Activated effector memory CD4-positive, alpha-beta T cell treated with Interleukin-2 at 50 U/mL for 16 hours (primary cell): ENCODE data around the gene BOLA1.
"Not testable (repeated sequence)": the region's sequence is repeated elsewhere in the genome, so short reads cannot be mapped to it uniquely, and the experiment has no call there.

ENCODE experiments used
- DNase-seq: peaks from one replicate; pipeline ENCODE4 v3.0.0-alpha.2; 2020

Gene BOLA1

DNA sequence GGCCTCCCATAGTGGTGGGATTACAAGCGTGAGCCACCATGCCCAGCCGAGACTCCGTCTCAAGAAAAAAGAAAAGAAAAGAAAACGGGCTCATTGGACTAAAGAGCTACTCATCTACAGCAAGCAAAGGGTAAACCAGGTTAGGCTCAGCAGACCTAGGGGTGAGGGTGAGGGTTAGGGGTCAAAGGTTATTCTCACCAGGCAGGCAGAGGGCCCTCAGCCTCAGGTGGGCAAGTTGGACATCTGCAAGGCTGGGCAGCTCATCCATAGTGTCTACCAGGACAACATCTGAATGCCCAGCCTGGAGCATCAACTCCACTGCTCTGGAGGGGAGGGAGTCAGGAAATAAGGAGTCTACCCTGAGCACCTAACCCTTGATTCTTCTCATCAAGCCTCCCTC is 33.8 kb downstream of the BOLA1 start:
- no peak for DNase-seq

DNA sequence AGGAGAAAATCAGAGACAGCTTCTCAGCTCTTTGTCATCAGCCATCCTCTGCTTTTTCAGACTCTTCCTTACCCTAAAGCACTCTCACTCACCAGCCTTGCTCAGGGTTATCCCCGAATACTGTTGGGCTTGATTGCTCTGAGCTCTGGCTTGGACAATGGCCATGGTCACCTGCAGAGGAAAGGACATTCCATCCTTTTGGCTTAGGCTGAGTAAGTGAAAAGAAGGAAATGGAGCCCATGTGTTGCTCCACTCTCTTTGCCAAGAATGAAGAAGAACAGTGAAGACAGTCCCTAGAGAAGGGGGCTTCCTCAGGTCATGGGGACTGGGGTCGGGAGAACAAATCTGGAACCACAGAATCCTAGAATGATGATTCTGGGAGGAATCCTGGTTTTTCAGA is 35.0 kb downstream of the BOLA1 start:
- no peak for DNase-seq

DNA sequence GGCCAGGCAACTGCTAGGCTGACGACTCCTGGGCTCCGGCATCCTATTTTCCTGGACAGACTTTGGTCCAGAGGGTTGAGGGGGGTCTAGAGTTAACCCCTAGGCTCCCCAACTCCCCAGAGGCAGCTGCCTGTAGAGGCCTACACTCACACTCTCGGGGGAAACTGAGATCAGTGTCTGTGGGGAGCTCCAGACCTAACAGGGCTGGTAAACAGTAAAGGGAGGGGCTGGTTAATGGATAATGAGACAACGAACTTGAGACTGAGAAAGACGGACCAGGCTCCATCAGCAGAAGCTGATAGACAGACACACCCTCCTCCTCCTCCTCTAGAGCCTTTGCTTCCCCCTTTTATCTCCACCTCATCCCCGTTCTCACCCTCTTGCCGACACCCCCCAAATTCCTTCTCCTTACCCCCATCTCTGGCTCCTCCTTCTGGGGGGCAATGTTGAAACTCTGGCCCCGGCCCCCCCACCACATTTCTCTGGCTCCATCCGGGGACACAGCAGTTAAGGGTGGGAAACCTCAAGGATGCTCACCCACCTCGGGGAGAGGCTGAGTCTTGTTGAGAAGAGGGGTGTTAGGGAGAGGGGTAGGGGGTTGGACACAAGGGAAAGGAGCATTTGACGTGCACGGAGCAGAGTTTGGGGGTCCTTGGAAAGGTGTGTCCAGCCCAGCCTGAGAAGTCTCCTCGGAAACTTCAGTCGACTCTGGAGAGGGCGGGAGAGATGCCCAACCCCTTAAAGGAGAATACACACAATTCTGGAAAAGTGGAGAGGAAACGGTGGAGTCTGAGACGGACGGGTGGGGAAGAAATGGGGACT is 37.0 kb downstream of the BOLA1 start, which contains the start of gene MTMR11:
MTMR11 (minus strand) TSS at position 710 of the 822 bp plus-strand sequence; CDS start at position 478, 232 bp downstream.
- no peak for DNase-seq

DNA sequence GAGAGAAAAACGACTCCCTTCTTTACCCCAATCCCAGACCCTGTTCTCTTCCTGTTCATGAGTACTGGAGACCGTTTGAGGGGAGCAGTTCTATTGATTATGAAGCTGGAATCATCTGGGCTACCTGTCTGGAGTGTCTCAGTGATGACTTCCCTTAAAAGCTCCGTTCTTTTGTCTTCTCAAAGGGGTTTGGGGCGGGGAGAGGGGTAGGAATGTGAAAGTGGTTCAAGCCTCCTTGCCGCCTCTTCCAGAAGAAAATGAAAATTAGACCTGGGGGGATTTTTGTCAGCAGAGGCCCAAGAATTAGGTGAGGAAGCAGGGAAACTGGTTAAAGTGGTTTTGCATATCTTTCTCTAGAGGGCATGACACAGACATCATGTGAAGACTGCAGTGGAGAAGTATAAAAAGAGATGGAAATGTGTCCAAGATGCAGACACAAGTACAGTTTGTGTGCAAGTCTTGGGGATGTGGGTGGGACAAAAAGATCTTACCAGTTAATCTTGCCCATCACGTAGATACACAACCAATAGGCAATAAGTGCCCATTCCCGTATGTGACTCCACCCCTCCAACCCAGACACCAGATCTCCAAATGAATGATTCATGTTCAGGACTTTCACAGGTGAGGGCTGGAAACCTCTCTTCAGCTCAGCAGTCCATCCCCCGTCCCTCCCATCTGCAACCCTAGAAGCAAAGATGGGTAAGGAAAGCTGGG is 37.8 kb downstream of the BOLA1 start:
- no peak for DNase-seq

DNA sequence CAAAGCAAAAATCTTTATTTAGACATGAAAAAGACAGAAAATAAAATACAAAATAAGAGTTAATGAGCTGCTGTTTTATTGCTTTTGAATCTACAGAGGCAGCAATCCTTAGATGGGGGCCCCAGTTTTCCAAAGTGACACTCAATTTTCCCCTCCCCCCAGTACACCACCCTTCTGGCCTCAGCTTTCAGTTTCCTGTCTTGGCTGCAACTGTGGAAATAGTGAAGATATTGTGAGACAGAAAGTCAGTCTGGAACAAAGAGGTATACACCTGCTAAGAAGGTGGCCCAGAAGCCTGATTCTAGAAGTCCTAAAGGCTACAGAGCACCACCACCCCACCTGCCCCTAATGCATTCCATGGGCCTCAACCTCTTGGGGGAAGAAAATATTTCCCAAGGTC is 38.4 kb downstream of the BOLA1 start:
- DNase-seq, result no peak

DNA sequence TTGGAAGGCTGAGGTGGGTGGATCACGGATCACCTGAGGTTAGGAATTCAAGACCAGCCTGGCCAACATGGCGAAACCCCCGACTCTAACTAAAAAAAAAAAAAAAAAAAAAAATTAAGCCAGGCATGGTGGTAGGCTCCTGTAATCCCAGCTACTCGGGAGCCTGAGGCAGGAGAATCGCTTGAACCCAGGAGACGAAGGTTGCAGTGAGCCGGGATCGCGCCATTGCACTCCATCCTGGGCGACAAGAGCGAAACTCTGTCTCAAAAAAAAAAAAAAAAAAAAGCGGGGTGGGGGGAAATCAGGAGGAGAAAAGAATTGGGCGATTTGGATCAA is 39.3 kb downstream of the BOLA1 start:
- DNase-seq, result not testable (repeated sequence)

DNA sequence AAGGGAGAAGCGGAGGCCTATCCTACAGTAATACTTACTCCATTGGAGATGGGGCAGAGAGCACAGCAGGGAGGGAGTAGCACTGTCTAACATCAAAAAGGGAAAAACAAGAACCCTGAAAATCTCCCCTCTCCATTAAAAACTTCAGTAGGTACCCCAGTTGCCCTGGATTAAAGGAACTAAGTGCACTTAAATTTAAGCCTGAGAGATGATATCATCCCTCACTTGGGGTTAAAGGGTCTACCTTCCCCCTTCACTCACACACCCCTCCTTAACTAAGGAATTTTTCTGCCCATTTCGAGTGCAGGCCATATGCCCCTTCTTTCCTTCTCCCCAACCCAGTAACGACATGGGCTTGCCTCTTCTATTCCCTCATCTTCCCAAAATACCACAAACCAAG is 41.1 kb downstream of the BOLA1 start:
- DNase-seq, result no peak

DNA sequence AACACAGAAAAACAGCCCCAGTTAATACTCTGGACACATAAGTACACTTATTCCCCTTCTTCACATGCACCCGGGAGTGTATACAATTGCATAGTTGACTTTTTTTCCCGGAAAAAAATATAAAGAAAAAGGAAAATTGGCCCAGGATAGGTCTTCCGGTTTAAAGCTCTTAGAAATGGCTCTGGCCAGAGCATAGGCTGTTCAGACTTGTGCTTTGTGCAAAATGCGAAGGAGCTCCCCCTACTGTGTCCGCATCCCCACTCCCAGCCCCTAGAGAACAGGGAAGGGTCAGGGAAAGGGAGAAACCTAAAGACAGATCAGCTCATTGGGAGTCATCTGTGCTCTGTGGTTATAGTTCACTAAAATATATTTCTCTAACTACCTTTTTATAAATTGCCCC is 42.8 kb downstream of the BOLA1 start:
- DNase-seq, result no peak

DNA sequence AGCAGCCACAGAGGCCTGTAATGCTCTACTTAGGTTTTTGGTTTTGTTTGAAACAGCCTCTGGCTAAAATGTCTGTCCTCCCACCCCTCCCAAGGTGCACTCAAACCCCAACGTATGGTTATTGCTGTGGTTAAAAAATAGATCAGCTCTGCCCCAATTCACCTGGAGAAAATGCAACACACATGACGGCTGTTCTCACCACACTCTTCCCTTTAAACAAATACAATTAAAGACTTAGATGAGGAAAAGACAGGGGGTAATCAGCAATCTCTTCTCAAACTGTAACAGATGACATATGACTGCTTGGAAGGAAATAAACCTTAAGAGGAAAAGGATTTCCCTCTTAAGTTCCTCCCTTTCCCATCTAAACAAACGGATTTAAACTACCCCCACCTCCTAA is 43.5 kb downstream of the BOLA1 start:
- no peak for DNase-seq

DNA sequence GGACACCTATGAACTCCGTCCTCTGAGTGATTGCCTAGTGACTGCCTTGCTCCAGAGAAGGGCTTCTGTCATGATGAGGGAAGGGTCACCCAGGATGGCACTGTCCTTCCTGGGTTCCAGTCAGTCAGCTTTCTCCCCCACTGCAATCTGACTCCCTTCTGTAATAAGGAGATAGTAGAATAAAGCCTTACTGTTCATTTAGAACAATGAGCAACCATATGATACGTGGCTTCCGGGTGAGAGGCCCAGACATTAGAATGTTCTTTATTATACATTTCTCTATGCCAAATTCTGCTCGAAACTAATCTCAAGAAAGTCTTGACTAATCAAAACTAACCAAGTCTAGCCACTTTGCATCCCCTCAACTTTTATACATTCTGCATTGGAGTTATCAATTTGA is 45.8 kb downstream of the BOLA1 start:
- no peak for DNase-seq

DNA sequence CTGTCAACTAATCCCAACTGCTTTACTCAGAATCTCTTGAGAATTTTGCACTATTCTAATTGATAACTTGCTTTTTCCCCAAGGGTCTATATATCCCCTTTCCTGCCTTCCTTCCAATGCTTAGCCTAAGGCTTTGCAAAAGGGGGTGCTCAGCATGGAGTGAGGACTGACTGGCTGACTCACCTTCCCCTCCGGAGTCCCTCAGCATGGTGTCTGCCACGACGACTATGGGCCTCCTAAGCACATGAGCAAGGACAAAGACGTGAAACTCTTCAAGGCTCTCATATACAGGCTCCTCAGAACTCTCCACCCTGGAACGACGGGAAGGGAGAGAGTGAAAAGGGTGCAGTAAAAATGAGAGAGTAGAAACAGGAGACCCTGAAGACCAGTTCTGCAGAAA is 50.5 kb downstream of the BOLA1 start:
- no peak for DNase-seq
